Measurements from ENCODE around the gene POLD2.

The POLD2 gene

GRCh38 chr7:44112997-44113763 lies 10.2 kb downstream of the POLD2 start:
- DNase-seq = no peak

GRCh38 chr7:44112231-44112996 lies 10.9 kb downstream of the POLD2 start:
- DNase-seq = no peak

- DNase-seq = no peak
These were observed 11.6 kb downstream of the POLD2 start for GRCh38 chr7:44111761-44112160.

- DNase-seq = no peak
These were observed 12.4 kb downstream of the POLD2 start for GRCh38 chr7:44110719-44111635.

GRCh38 chr7:44109991-44110390 lies 13.4 kb downstream of the POLD2 start:
- no peak for DNase-seq

GRCh38 chr7:44108768-44109750 lies 14.3 kb downstream of the POLD2 start:
- DNase-seq = no peak

GRCh38 chr7:44107961-44108767 lies 15.2 kb downstream of the POLD2 start:
- no peak for DNase-seq

- no peak for DNase-seq
These were observed 16.0 kb downstream of the POLD2 start for GRCh38 chr7:44107116-44107960.

GRCh38 chr7:44106311-44107065 lies 16.9 kb downstream of the POLD2 start:
- no peak for DNase-seq

GRCh38 chr7:44105832-44106231 lies 17.5 kb downstream of the POLD2 start:
- DNase-seq = no peak

- DNase-seq = no peak
These were observed 18.2 kb downstream of the POLD2 start for GRCh38 chr7:44104860-44105771.

GRCh38 chr7:44103923-44104859 lies 19.2 kb downstream of the POLD2 start, which contains the start of gene AEBP1:
AEBP1 (plus strand) TSS chr7:44104345; CDS start chr7:44104666, 321 bp downstream.
- DNase-seq = no peak

GRCh38 chr7:44103566-44103922 lies 19.8 kb downstream of the POLD2 start:
- no peak for DNase-seq

GRCh38 chr7:44102846-44103565 lies 20.3 kb downstream of the POLD2 start:
- DNase-seq = no peak

- DNase-seq = no peak
These were observed 21.1 kb downstream of the POLD2 start for GRCh38 chr7:44101966-44102845.

Data from activated effector memory CD4-positive, alpha-beta T cell treated with anti-CD3 and anti-CD28 coated beads, Interleukin-2, amount 50 U/mL, for 16 hours (primary cell).